ENCODE data around the gene PARD3B.

PARD3B gene

DNA sequence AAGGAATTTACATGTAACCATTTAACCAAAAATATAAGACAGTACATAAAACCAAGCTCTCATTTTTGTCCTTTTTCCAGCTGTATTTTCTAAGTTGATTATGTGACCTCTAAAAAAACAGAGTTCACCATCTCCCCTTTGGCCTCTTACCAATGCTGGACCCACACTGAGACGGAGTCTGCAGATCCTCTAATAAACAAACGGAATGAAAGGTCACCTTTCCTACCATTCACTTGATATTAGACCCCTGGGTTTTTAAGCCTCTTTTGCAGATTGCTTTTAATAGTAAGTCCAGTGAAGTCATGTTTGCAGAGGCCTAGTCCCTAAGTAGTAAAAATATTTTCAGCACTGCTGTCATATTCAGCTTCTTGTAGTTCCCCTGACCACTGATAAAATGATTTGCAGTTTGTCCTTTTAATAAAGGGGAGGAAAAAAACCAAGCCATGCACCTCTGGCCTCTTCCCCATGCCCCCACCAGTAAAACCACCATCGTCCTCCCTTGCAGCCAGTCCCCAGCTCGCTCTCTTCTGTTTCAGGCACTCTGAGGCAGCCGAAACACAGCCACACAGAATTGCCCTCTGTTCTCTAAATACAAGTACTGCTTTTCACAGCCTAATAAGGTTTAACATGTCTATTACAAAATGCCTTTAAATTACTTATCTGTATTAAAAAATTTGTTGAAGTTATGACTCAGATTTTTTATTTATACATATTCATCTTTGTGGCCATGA lies 427.5 kb downstream of the PARD3B start:
- DNase-seq = no peak

DNA sequence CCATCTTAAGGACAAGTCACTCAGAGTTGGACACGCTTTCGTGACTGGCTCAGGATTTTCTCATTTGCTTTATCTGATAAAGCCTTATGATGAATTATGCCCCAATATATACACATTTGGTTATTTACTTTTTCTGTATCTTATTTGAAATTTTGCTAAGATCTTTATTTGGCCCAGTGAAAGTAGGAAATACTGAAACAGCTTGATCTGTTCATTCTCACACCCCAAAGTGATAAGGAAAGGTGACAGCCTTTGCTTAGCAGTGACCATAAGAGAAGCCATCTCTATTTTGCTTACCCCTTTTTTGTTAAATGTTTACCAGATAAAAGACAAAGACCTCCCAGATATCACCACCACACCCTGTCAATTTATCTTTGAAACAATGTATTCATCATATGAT lies 428.3 kb downstream of the PARD3B start:
- DNase-seq = no peak

DNA sequence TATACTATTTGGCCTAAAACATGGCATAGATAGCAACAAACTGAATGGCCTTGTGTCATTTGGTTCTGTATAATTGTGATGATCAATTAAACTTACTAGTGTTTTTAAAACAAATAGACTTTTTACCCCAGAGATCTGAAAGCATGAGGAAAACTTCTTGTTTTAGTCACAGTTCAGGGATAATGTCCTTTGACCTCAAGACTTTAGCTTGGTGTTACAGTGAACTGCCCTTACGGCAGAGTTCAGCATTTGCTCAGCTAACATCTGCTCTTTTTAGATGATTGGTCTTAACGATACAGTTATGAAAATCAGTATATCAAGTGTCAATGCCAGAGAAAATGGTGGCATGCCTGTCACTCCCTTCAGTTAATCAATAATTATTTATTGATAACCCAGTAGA lies 429.2 kb downstream of the PARD3B start:
- DNase-seq = no peak

DNA sequence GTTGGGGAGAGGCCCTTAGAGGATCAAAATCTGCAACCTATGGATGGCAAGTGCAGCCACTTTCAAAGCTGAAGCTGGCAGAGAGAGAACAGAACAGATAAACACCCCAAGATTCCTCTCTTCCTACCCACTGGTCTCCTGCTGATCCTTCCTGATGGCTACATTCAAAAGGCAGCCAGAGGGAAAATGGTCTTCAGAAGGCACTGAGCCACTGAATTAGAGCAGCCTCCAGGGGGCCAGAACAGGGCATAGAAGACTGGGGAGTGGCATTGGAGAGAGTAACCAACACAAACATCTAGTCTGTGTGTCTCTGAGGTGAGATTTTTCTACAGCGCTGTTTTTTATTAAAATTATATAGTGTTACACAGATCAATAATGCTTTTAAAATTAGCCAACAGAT lies 432.6 kb downstream of the PARD3B start:
- DNase-seq = no peak

DNA sequence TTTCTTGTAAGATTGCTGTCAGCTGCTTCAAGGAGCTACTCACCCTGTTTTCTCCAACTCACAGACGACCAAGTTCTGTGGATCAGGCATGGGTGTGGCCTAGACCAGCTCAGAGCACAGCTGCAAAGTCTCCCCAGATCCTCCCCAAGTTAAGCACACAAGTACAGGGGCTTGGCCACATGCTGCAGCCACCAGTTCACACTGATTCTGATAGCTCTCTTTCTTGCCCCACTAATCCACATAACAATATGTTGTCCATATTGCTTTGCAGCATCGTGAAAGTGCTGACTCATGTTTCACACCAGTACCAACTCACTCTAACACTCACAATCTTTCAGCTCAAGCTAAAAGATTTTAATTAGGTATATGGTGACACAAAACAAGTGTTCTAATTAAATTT lies 437.0 kb downstream of the PARD3B start:
- no peak for DNase-seq

DNA sequence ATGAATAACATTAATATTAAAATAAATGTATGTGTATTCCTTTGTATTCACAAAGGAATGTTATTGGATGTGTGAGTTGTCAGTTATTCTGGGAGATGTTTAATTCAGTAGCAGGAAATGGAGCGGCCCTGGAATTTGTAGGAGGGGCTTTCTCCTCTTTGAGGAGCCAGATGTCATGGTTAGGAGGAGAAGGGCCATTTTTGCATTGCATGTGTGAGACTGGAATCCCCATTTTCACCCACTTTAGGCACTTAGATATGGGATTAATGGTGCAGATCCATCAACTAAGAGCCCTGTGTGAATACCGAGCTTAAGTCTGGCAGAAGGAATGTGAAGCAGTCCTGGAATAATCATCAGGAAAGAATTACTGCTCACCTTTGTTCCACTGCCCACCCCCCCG lies 439.2 kb downstream of the PARD3B start:
- DNase-seq = no peak

DNA sequence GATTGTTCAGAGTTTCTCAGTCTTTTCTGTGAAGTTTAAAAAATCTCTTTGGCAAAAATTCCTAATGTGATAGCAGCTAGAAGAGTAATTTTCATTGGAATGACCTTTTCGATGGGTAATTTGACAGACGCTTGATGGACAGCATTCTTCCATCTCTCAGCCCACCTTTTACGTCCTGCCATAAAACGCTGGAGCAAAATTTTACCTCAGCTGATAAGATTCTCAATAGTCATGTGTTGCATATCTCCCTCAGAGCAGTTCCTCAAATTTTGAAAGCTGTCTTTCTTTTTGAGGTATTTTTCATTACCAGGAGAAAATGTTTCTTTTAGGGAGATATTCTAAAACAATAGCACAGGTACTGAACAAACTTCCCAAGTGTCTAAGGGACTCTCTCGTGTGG lies 441.4 kb downstream of the PARD3B start:
- no peak for DNase-seq

DNA sequence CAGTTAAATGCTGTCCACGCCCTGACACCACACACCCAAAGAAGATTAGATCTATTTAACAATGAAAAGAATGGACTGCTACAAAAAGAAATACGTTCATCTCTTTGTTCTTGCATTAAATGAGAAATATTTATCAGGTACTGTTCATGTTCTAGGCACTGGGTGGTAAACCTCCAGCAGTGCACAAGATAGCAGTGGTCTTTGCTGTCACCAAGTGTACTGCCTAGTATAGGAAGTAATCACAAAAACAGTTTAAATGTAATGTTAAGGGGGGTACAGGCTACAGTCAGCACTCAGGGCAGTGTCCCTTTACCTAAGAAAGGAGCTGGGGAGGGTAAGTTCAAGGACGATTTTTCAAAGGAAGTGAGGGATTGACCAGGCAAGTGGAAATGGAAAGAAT lies 443.6 kb downstream of the PARD3B start:
- no peak for DNase-seq

DNA sequence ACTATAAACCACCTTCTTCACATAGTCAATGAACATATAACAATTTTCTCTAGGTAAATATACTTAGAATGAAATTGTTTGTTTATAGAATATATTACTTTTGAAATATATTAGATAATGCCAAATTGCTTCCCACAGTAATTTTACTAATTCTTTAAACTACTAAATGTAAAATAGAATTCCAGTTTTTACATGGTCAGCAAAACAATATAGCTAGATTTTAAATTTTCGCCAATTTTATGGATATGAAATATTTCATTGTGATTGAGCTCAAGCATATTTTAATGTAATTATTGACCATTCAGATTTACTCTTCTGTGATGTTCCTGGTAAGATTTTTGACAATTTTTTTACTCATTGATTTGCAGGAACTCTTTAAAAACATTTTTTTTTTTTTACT lies 444.6 kb downstream of the PARD3B start:
- no peak for DNase-seq

DNA sequence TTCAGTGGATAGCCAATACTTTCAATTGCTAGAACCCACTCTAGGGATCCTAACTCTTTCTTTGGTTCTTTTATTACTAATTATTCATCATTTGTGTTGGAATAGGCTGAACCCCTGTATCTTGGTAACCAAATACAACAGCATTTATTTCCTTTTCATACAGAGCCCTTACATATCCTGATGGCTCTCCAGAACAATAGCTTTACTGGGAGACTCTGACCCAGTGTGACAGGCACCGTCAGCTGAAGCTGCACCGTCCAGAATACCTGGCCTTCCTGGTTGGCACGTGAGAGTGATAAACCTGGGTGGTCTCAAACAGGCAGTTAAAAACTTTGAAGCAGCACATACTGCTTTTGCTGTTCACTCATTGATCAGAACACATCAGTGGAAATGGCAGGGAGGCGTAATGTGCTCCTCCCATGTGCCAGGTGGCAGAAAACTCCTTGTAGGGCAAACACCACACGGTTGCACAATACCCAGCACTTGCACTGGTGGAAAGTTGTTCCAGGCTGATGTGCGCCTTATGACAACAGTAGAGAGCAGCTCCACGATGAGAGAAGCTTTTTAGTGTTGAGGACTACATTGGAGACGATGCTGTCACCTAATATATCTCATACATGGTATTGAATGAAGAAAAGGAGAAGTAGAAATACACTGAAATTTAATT lies 456.2 kb downstream of the PARD3B start:
- DNase-seq = no peak

DNA sequence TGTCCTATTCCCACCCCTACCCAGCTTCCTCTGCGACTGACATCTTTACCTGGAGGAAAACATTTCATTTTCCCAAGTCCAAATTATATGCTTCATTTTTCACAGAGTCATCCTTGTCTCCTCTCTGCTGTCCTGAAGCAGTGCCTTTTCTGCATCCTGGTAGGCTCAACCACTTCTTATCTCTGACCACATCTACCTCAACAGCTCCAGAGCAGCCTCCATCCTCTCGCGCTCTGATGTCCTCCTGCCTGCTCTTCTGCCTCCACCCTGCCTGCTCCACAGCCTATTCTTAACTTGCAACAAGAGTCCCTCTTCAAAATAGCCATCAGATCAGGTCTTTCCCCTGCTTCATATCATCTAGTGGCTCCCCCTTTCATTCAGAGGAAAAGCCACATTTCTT lies 457.1 kb downstream of the PARD3B start:
- DNase-seq = no peak

DNA sequence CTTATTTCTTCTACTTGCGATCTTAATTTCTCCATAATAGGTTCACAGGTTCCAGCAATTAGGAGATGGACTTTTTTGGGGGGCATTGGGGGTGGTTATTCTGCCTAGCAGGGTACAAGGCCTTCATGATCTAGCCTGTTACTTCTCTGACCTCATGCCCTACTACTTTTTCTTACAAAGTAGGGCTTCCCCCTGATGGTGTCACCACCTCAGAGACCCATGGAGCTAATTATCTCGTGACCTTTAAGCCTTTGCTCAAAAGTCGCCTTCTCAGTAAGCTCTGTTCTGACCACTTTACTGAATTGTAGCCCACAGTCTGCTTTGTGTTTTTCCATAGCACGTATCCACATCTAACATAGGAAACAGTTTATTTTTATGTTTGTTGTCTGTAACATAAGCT lies 458.0 kb downstream of the PARD3B start:
- no peak for DNase-seq

DNA sequence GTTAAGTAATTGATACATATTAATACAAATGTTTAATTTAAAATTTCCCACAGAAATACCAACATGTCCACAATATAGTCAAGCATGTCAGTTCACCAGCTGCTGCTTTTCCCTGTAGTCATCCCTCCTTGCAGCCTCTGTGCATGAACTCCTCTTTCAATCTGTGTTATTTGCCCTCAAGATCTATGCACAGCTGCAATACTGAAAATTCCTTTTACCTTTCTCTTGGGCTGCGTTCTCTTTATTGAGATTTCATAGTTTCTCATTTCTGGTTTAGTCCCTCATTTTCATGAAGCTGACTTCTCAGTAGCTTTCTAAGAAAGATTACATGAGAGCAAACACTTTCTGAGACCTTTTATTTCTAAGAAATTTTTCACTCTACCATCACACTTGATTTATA lies 464.9 kb downstream of the PARD3B start:
- no peak for DNase-seq

DNA sequence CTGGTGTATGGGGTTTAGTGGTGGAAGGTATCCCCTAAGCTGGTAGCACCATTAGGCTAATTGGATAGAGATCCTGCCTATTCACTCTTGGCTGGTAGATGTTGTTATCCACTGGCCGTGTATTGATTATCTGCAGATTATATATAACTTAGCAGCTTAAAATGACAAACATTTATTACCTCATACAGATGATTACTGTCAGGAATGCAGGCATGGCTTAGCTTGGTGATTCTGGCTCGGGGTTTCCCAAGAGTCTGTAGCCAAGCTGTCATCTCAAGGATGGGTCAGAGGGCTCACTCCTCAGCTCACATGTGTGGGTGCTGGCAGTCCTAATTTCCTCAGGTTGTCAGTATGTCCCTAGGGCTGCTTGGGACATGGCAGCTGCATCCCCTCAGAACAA lies 465.8 kb downstream of the PARD3B start:
- no peak for DNase-seq

DNA sequence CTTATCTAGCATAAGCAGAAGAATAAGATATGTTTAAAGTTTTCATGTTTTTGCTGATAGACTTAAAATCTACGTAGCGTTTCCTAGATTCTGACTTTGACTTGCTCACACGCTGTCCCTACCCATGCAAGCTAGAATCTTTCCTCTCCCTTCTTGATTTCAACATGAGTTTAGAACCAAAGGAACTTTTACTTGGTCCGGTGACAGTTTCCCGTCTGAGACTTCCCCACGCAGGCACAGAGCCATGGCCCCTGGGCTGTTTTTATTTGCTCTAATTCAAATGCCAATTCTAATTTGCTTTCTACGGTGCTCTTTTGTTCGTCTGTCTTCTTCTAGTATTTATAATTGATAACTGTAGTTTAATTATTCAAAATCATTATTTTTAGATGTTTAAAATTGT lies 467.7 kb downstream of the PARD3B start:
- no peak for DNase-seq

DNA sequence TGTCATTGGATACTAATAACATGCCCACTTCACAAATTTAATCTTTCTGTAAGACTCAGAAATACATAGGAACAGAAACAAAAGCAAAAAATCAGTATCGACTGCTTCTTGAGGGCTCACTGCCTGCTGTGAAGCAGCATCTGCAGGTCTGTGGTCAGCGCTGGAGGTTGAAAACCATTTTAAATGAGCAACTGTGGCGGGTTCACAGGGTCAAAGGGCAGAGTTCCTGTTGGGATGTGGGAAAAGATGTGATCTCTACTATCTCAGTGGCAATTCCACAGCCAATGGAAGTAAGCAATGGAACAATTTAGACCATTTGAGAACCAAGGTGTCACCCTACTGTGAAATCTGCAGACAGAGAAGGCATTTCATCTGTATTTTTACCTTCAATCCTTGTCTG lies 468.3 kb downstream of the PARD3B start:
- DNase-seq = no peak

DNA sequence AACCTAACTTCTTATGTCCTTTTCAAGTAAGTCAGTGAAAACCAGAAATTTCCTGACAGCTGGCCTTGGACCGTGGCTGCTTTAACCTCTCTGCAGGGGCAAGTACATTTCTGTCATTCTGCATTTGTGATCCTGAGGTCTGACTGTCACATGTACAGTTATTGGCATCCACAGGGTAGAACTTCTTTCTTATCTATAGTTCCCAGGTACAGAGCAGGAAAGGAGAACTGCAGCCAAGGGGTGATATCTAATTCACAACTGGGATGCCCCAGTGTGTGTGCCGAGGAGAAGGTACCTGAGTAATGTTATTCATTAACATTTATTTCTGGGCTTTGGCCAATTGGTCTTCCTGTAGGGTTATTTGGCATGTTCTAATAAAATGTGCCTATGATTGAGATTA lies 468.9 kb downstream of the PARD3B start:
- DNase-seq = no peak

DNA sequence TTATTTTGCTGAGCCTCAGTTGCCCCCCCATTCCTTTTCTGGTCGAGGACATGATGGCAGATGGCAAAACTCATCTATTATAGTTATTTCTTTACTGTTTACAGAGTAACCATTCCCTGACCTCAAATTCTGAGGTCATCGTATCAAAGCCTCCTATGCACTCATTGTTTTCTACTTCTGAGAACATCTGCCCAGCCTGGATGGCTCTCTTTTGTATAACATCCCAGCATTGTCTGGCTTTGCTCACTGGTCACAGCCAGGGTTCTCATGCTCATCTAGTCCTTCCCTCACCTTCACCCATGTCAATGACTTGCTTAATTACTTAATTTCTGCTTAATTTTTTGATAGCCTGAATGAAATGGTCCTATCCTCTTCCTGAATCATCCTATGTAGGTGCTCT lies 472.1 kb downstream of the PARD3B start:
- DNase-seq = no peak

DNA sequence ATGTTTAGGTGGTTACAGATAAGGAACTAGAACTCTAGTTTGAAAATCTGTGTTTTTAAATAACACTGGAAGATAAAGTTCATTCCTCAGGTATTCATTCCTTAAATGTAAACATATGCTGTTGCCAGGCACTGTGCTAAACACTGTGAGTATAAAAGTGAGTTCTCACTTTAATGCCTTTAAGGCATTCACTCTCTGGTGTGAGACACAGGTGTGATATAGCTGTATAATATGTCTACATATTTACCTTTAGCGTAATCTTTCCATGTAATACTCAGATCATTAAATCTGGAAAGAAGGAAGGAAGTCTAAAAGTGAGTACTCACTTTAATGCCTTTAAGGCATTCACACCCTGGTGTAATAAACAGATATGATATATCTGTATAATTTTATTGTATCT lies 472.6 kb downstream of the PARD3B start:
- no peak for DNase-seq

DNA sequence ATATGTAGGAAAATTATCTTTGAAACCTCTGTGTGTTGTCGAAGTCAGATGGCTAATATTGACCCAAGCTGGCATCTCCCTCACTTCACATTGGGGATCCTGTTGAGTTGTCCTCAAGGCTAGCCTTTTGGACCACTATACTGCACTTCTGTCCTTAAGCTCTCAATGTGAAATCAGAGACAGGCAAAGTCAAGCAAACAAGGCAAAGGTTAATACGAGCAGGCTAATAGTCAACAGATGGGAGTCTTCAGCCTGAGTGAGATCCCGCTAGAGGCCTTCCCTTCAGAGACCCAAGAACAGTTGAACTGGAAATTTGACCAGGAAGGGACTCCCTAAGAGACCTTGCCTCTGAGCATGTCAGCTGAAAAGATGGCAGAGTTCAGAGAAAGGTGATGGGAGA lies 475.4 kb downstream of the PARD3B start:
- no peak for DNase-seq

DNA sequence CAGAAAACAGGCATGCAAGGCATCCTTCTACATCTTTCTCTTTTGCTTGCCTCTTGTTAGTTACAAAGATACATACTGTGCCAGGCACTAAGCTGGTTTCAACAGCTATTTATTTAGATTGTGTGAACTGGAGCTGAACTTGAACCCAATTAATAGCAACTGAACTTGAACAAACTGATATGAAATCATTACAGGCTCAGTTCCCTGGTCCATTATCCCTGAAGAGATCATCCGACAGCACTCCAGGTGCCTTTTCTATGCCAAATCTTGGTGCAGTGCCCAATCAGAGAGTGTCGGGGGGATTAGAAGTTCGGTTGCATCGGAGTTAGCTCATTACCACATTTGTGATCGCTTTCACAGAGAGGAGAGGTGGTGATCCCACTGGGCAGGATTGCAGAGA lies 477.6 kb downstream of the PARD3B start:
- DNase-seq = no peak

DNA sequence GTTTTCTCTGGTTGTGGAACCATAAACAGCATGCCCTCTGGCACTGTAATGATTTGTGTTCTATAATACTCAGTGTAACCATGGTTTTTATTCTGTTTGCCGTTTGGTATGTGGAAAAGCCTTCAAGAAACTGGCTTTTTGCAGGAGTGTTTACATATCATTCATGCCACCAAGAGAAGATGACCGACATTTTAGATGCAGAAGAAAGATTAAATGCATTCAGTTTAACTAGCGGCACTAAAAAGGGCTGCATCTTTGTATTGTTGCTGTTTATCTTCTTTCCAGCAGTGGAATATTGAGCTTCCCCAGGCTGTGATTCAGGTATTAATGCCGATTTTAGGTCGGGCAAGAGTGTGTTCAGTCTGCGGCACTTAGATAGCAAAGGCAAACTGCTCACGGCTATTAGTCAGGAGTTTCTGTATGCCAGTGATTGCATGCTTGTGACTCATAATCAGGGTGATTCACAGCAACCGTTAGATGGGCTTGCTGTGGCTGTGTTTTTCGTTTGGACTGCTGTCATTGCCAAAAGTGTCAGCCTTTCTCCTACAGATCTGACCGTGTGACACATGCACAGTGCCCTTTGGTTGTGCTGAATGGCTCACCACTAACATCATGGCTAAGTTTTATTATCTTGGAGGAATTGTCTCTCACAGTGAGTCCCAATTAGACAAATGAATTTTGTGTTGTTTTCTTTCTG lies 479.7 kb downstream of the PARD3B start:
- DNase-seq = no peak

DNA sequence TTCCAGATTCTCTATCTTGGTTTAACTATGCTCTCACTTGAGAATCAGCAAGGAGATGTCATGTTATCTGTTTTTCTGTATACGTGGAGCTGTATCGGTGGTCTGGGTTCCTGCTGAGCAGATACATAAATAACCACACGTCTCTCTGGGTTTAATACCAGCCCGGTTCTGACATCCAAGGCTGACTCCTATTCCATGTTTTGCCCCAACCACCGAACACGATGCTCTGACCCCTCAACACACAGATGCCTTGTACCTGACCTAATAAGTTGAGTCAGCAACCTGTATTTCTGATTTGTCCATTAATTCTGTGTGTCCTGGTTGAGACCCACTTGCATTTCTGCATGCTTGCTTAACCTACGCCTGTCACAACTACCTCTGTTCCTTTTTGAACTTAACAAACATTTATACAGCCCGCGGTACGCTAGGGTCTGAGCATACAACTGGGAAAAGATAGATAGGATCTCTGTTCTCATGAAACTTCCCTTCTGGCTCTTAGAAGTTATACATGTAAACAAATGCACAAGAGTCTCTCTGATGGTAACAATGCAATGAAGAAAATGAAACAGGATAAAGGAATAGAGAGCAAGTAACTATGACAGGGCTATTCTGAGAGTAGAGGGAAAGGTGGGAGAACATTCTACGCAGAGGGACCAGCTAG lies 480.4 kb downstream of the PARD3B start:
- no peak for DNase-seq

DNA sequence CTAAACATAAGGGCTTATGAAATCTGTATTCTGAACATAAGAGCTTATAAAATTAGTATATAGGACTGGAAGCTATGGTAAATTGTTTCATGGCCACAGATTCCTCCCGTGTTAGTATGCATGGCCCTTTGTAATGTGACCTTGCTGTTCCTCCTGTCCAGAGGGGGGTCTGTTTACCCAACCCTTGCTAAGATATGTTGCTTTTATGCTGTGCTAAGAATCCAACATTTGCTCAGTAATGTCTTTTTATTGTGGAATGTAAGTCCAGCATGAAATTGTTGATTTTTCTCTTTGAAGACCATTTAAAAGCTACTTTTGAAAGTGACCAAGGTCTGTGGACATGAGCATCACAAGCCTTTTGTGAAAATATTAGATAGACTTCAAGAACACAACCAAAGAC lies 485.4 kb downstream of the PARD3B start:
- no peak for DNase-seq
